AG20443 (cell line): ENCODE measurements around the gene CTXND1.
A peak's percentile ranks its signal among the peaks of the same experiment; 100 is the strongest.
"Not testable (repeated sequence)": the region's sequence is repeated elsewhere in the genome, so short reads cannot be mapped to it uniquely, and the experiment has no call there.

Source experiments
- DNase-seq: peaks from one replicate; pipeline ENCODE4 v3.0.0; 2012; ENCODE audit warnings: low spot score, mixed read lengths

Gene CTXND1

GRCh38 chr15:80159301-80159700 lies 92.7 kb downstream of the CTXND1 start:
- no peak for DNase-seq

GRCh38 chr15:80157215-80157614 lies 94.8 kb downstream of the CTXND1 start:
- DNase-seq = no peak

GRCh38 chr15:80156176-80156720 lies 95.8 kb downstream of the CTXND1 start:
- DNase-seq = no peak

GRCh38 chr15:80155378-80156175 lies 96.4 kb downstream of the CTXND1 start:
- not testable (repeated sequence) for DNase-seq

GRCh38 chr15:80155001-80155377 lies 97.0 kb downstream of the CTXND1 start:
- DNase-seq = no peak

GRCh38 chr15:80154336-80154735 lies 97.7 kb downstream of the CTXND1 start:
- DNase-seq = no peak

GRCh38 chr15:80153900-80154299 lies 98.1 kb downstream of the CTXND1 start:
- no peak for DNase-seq

GRCh38 chr15:80152896-80153876 lies 98.8 kb downstream of the CTXND1 start, which contains the start of gene FAH:
Gene FAH (plus strand): TSS chr15:80152999. CDS start chr15:80153055, 56 bp downstream.
- DNase-seq = peak; percentile 43

GRCh38 chr15:80152180-80152895 lies 99.7 kb downstream of the CTXND1 start:
- peak; percentile 98 for DNase-seq

GRCh38 chr15:80151576-80151975 lies 100.4 kb downstream of the CTXND1 start:
- DNase-seq = no peak

- no peak for DNase-seq
Observed at GRCh38 chr15:80151148-80151547, 100.9 kb downstream of the CTXND1 start.
